Measurements from ENCODE around the gene TMF1. TPM values are rescaled to one million over a fixed set of nuclear protein-coding genes. Genes with fewer than 3 reads are reported as not detected.

The TMF1 gene, protein sequence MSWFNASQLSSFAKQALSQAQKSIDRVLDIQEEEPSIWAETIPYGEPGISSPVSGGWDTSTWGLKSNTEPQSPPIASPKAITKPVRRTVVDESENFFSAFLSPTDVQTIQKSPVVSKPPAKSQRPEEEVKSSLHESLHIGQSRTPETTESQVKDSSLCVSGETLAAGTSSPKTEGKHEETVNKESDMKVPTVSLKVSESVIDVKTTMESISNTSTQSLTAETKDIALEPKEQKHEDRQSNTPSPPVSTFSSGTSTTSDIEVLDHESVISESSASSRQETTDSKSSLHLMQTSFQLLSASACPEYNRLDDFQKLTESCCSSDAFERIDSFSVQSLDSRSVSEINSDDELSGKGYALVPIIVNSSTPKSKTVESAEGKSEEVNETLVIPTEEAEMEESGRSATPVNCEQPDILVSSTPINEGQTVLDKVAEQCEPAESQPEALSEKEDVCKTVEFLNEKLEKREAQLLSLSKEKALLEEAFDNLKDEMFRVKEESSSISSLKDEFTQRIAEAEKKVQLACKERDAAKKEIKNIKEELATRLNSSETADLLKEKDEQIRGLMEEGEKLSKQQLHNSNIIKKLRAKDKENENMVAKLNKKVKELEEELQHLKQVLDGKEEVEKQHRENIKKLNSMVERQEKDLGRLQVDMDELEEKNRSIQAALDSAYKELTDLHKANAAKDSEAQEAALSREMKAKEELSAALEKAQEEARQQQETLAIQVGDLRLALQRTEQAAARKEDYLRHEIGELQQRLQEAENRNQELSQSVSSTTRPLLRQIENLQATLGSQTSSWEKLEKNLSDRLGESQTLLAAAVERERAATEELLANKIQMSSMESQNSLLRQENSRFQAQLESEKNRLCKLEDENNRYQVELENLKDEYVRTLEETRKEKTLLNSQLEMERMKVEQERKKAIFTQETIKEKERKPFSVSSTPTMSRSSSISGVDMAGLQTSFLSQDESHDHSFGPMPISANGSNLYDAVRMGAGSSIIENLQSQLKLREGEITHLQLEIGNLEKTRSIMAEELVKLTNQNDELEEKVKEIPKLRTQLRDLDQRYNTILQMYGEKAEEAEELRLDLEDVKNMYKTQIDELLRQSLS
- 10.4 and 15.8 TPM in 2 replicates for total RNA-seq (2014; rRNA removed; shearing (Covaris generic))
- 21.3 TPM in 2 replicates for polyA plus RNA-seq (2016; fragmentation: Nextera tagmentation; extraction: Ambion mirVana)
- long read RNA-seq, partial matches to known transcripts: 21 of 21 reads
- long read RNA-seq, other reads (novel, unspliced or antisense): 0 of 21 reads

DNA sequence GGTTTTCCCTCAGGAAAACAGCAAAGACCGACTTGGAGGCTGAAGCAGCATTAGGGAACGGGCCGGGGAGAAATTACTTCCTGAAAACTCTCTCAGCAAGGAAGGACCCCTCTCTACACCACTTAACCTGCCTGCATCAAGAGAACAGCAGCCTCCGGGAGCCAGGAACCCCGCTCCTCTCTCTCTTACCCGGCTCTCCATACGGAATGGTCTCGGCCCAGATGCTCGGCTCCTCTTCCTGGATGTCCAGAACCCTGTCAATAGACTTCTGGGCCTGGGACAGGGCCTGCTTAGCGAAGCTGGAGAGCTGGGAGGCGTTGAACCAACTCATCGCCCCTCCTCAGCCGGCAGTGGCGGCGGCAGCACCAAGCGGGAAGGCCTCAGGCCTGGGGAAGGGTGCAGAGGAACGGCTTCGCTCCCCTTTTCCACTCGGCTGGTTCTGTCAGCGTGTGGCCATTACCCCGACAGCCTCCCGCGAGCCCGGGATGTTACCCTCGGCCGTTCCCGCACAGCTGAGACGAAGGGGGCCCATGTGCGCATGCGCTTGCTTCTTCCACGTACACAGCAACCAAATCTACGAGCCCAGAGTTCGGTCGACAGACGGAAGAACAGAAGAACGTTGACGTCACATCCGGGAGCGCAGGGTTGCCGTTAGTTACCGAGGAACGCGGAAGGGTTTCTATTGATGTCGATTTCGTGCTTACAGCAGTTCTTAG lies at the start of gene TMF1:
Gene TMF1, minus strand, starts transcription at position 578 of the 716 bp plus-strand sequence. Its CDS starts 247 bp downstream, at position 331.
- H3K9me2 ChIP-seq (ENCODE audit: insufficient read depth): no peaks in the 10 kb centered on the region
- Mint-ChIP-seq H3K27ac (peak within 1 kb of the TSS; percentile 95), H3K4me3 (peak within 1 kb of the TSS; percentile 98), H3K4me1 (peaks cover 13% of the 10 kb centered on the region), H3K27me3 (ENCODE audit: insufficient read depth, low read depth, poor library complexity) (peaks cover 5% of the 10 kb centered on the region), H3K9me3 (no peaks in the 10 kb centered on the region), H3K36me3 (ENCODE audit: low read depth) (peaks cover 19% of the 10 kb centered on the region)
- peak within 1 kb of the TSS; percentile 81 for H3K4me2 ChIP-seq
- H3K4me3 ChIP-seq: peak within 1 kb of the TSS; percentile 79
- no peaks in the 10 kb centered on the region for H3K27me3 ChIP-seq (ENCODE audit: insufficient read depth)
- TF ChIP-seq POLR2AphosphoS5 (IDR thresholded peaks at IDR 0.05; ENCODE audit: low read depth): peak; percentile 75
- TF ChIP-seq CREB1 (CRISPR knock-in tag; IDR thresholded peaks at IDR 0.05; ENCODE audit: low read depth): peak; percentile 94
- TF ChIP-seq, protein P1, sequence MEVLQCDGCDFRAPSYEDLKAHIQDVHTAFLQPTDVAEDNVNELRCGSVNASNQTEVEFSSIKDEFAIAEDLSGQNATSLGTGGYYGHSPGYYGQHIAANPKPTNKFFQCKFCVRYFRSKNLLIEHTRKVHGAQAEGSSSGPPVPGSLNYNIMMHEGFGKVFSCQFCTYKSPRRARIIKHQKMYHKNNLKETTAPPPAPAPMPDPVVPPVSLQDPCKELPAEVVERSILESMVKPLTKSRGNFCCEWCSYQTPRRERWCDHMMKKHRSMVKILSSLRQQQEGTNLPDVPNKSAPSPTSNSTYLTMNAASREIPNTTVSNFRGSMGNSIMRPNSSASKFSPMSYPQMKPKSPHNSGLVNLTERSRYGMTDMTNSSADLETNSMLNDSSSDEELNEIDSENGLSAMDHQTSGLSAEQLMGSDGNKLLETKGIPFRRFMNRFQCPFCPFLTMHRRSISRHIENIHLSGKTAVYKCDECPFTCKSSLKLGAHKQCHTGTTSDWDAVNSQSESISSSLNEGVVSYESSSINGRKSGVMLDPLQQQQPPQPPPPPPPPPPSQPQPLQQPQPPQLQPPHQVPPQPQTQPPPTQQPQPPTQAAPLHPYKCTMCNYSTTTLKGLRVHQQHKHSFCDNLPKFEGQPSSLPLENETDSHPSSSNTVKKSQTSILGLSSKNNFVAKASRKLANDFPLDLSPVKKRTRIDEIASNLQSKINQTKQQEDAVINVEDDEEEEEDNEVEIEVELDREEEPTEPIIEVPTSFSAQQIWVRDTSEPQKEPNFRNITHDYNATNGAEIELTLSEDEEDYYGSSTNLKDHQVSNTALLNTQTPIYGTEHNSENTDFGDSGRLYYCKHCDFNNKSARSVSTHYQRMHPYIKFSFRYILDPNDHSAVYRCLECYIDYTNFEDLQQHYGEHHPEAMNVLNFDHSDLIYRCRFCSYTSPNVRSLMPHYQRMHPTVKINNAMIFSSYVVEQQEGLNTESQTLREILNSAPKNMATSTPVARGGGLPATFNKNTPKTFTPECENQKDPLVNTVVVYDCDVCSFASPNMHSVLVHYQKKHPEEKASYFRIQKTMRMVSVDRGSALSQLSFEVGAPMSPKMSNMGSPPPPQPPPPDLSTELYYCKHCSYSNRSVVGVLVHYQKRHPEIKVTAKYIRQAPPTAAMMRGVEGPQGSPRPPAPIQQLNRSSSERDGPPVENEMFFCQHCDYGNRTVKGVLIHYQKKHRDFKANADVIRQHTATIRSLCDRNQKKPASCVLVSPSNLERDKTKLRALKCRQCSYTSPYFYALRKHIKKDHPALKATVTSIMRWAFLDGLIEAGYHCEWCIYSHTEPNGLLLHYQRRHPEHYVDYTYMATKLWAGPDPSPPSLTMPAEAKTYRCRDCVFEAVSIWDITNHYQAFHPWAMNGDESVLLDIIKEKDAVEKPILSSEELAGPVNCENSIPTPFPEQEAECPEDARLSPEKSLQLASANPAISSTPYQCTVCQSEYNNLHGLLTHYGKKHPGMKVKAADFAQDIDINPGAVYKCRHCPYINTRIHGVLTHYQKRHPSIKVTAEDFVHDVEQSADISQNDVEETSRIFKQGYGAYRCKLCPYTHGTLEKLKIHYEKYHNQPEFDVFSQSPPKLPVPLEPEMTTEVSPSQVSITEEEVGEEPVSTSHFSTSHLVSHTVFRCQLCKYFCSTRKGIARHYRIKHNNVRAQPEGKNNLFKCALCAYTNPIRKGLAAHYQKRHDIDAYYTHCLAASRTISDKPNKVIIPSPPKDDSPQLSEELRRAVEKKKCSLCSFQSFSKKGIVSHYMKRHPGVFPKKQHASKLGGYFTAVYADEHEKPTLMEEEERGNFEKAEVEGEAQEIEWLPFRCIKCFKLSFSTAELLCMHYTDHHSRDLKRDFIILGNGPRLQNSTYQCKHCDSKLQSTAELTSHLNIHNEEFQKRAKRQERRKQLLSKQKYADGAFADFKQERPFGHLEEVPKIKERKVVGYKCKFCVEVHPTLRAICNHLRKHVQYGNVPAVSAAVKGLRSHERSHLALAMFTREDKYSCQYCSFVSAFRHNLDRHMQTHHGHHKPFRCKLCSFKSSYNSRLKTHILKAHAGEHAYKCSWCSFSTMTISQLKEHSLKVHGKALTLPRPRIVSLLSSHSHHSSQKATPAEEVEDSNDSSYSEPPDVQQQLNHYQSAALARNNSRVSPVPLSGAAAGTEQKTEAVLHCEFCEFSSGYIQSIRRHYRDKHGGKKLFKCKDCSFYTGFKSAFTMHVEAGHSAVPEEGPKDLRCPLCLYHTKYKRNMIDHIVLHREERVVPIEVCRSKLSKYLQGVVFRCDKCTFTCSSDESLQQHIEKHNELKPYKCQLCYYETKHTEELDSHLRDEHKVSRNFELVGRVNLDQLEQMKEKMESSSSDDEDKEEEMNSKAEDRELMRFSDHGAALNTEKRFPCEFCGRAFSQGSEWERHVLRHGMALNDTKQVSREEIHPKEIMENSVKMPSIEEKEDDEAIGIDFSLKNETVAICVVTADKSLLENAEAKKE (CRISPR knock-in tag; IDR thresholded peaks at IDR 0.05): no peak
- H4K20me1 ChIP-seq (replicated peaks; ENCODE audit: insufficient read depth): no peaks in the 10 kb centered on the region; the same call in 1 of the 2 replicates
- peaks cover 22% of the 10 kb centered on the region for H3K79me2 ChIP-seq (replicated peaks; ENCODE audit: insufficient read depth)
- H3K36me3 ChIP-seq (ENCODE audit: insufficient read depth): peaks cover 18% of the 10 kb centered on the region
- peak within 1 kb of the TSS; percentile 72 for H3K27ac ChIP-seq (ENCODE audit: low read depth)
- H3F3A ChIP-seq (replicated peaks; ENCODE audit: low read depth): no peaks in the 10 kb centered on the region
- peak; percentile 94 for ATAC-seq
- H2AFZ ChIP-seq: peak within 1 kb of the TSS; percentile 88
- peak; percentile 100 for DNase-seq (ENCODE audit: low spot score)
- no peaks in the 10 kb centered on the region for H3K4me1 ChIP-seq (ENCODE audit: insufficient read depth)

Data from GM23338 (cell line).